Pancreas (tissue), 10 donors: ENCODE results near the gene LTBP2. TPM values are rescaled to one million over a fixed set of nuclear protein-coding genes. Genes with fewer than 3 reads are reported as not detected.

ENCODE experiments used
- ATAC-seq, 4 donors: fragments of 200-7000 bp; cut with Tn5 transposase; one replicate each; pipeline versions ENCODE4 v1.8.0 to v1.9.1; 2020; ENCODE audit warnings: mild to moderate bottlenecking in 4 of 4, moderate library complexity in 4 of 4
- DNase-seq, 6 donors: peaks; one replicate each; pipeline ENCODE4 v3.0.0-alpha.2; 2020
- FAIRE-seq: peaks from 2 replicates; lab custom pipeline; 2012; peaks lifted over from hg19 to GRCh38; lab: Jason Lieb, UNC
- H3K27ac ChIP-seq, 4 donors: fragments of 200-600 bp; sonication (generic); 1 replicate in 3 of 4; 2 replicates in 1 of 4; pipeline versions ENCODE4 v1.5.0 to v1.8.0; 2020
- H3K27me3 ChIP-seq, 4 donors: fragments of 200-600 bp; one replicate each; pipeline ENCODE4 v1.8.0; 2021
- H3K36me3 ChIP-seq, 3 donors: fragments of 200-600 bp; sonication (generic) in 1 of 3; one replicate each; pipeline versions ENCODE4 v1.5.0 to v1.8.0; 2020 to 2021
- H3K4me1 ChIP-seq, 3 donors: fragments of 200-600 bp; one replicate each; pipeline ENCODE4 v1.8.0; 2021
- H3K4me3 ChIP-seq, 4 donors: fragments of 200-600 bp; sonication (generic) in 2 of 4; one replicate each; pipeline versions ENCODE4 v1.5.0 to v1.8.0; 2020 to 2021
- H3K9me3 ChIP-seq, 4 donors: fragments of 200-600 bp; one replicate each; pipeline ENCODE4 v1.8.0; 2021
- WGBS, 2 donors: extraction: QIAGEN DNeasy Blood & Tissue Kit; methylation state at CpG; one replicate each; pipeline ENCODE4 v1.1.7; 2013; 5-methylcytosine and 5-hydroxymethylcytosine counted together
- intact Hi-C, 3 donors: fragments of 100-400 bp; cut with DNase I; formaldehyde crosslinking; loops; one replicate each; pipeline versions ENCODE4 v1.11.1 to v1.14.2; 2022
- polyA plus RNA-seq, 2 donors: library from polyadenylated mRNA; stranded (reverse); fragments of 200-250 nt; gene quantifications; one replicate each; pipeline ENCODE4 v1.2.3, GENCODE V29; 2013
- total RNA-seq, 6 donors: library from RNA; stranded (reverse); fragmentation: NEBNext Ultra II Directional in 4 of 6; extraction: Animal tissue kit (Norgen Biotek cat#: 25700) in 4 of 6; gene quantifications; one replicate each; pipeline versions ENCODE4 v1.2.1 to v1.2.4, GENCODE V29; 2021 to 2023
- TF ChIP-seq, protein P1 (sequence below), 4 donors: fragments of 200-600 bp; sonication (generic) in 3 of 4; IDR thresholded peaks; one replicate each; pipeline versions ENCODE4 v1.5.0 to v1.8.0; 2021; ENCODE audit warnings: antibody characterized with exemption in 4 of 4
- donor health status: healthy with polysubstance abuse.
- donor health status: DM: no; HTN: no; CAD: no; lungs with moderate emphysema.
- donor health status: DM: no; HTN: no; CAD: no.
- donor health status: control.
- donor health status: control.
- donor health status: Bipolar disorder and iron deficiency.
- donor health status: DM: yes; HTN: yes; CAD: no.
- donor health status: DM: no; HTN: no; CAD: no.
- donor health status: DM: no; HTN: no; CAD: no.
- donor health status: DM: yes; HTN: yes; CAD: no.

LTBP2 gene
- total and polyA plus RNA-seq, 8 donors: 1.8 to 18.1 (median 4.7) TPM

DNA sequence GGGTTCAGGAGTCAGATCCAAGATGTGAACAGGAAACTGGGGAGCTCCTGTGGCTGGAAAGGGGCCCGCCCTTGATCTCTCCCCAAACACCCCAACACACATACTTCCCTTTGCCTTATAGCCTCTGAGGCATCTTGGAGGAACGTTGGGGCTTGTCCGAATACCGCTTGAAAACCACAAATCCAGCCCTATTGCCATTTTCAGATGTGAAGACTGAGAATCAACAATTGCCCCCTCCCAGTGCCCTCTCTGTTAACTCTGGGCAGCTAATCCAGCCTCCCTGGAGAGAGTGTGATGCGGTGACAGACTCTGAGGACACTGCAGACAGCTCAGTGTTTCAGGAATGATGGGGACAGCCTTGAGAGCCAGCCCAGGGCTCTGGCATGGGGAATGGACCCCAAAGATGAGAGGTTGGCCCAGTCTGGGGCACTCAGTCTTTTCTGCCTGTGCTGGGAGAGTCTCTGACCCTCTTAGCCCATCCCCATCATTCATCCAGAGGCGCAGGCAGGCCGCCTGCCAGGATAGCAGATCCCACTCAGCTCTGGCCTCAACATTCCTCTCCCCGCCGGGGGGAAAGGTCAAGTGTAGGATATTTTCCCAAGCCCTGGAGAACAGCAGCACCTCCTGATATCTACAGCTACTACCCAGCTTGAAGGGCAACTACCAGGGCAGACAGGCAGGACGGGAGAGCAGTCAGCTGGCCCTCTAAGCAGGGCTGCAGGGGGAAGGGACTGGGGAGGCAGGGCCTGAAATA is 24.6 kb upstream of the LTBP2 start:
- intact Hi-C loops: no loop called here
- peaks cover 0 to 4% (median 0%) of the 10 kb centered on the region in 3 donors for H3K4me1 ChIP-seq
- no peak overlapping the region for H3K4me3 ChIP-seq
- no peaks in the 10 kb centered on the region for H3K9me3 ChIP-seq
- H3K27ac ChIP-seq: no peak overlapping the region
- no peak for FAIRE-seq
- no peaks in the 10 kb centered on the region for H3K36me3 ChIP-seq
- H3K27me3 ChIP-seq: no peaks in the 10 kb centered on the region
- no peak for ATAC-seq
- 80 to 89% methylated on average over 10 of the region's 10 CpGs for WGBS, 2 donors
- TF ChIP-seq, protein P1, sequence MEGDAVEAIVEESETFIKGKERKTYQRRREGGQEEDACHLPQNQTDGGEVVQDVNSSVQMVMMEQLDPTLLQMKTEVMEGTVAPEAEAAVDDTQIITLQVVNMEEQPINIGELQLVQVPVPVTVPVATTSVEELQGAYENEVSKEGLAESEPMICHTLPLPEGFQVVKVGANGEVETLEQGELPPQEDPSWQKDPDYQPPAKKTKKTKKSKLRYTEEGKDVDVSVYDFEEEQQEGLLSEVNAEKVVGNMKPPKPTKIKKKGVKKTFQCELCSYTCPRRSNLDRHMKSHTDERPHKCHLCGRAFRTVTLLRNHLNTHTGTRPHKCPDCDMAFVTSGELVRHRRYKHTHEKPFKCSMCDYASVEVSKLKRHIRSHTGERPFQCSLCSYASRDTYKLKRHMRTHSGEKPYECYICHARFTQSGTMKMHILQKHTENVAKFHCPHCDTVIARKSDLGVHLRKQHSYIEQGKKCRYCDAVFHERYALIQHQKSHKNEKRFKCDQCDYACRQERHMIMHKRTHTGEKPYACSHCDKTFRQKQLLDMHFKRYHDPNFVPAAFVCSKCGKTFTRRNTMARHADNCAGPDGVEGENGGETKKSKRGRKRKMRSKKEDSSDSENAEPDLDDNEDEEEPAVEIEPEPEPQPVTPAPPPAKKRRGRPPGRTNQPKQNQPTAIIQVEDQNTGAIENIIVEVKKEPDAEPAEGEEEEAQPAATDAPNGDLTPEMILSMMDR (IDR thresholded peaks at IDR 0.05): no peak
- no peak for DNase-seq

DNA sequence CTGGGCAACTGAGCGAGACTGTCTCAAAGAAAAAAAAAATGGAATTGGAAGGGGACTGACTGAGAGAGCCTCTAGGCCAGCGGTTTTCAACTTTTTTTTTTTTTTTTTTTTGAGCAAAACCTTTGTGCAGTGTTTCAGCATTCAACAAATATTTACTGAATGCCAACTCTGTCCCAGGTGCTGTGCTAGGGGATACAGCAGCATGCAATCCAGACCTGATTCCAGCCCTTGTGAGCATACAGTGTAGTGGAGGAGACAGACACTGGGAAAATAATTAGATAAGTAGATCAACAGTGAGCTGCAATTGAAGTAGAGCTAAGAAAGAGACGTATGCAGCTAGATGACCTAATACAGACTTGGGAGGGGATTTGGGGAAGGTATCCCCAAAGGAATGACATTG is 23.8 kb upstream of the LTBP2 start:
- no peak overlapping the region for H3K27ac ChIP-seq
- DNase-seq (no peak), ATAC-seq (no peak), FAIRE-seq (no peak)
- intact Hi-C loops: no loop called here
- H3K4me1 ChIP-seq: peaks cover 0 to 4% (median 0%) of the 10 kb centered on the region in 3 donors
- WGBS, 2 donors: 79 to 81% methylated on average over 3 of the region's 3 CpGs
- TF ChIP-seq, protein P1 (IDR thresholded peaks at IDR 0.05): no peak
- no peaks in the 10 kb centered on the region for H3K36me3 ChIP-seq
- no peaks in the 10 kb centered on the region for H3K27me3 ChIP-seq
- no peaks in the 10 kb centered on the region for H3K9me3 ChIP-seq
- H3K4me3 ChIP-seq: no peak overlapping the region

DNA sequence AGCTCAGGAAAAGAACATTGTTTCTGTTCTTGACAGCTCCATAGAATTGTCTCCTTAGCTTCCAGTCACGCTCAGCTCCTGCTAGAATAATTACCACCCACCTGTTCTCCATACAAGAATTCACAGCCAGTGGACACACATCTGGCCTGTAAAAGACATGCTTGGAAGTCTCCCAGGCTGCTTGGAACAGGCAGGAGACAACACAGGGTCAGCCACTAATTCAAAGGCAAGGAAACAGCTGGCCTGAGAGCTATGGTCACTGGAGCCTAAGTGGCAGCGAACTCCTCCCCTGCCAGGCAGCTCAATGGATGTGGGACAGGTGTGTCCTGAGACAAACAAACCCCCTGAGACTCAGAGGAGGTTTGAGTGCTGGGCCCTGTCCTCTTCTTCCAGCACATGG is 22.9 kb upstream of the LTBP2 start:
- WGBS, 2 donors: 75 to 80% methylated on average over 2 of the region's 2 CpGs
- TF ChIP-seq, protein P1 (IDR thresholded peaks at IDR 0.05): no peak
- H3K4me1 ChIP-seq: peaks cover 0 to 4% (median 0%) of the 10 kb centered on the region in 3 donors
- ATAC-seq (no peak), DNase-seq (no peak), FAIRE-seq (no peak)
- no peak overlapping the region for H3K4me3 ChIP-seq
- no peaks in the 10 kb centered on the region for H3K9me3 ChIP-seq
- H3K36me3 ChIP-seq: no peaks in the 10 kb centered on the region
- no peak overlapping the region for H3K27ac ChIP-seq
- H3K27me3 ChIP-seq: no peaks in the 10 kb centered on the region
- intact Hi-C loops: no loop called here

DNA sequence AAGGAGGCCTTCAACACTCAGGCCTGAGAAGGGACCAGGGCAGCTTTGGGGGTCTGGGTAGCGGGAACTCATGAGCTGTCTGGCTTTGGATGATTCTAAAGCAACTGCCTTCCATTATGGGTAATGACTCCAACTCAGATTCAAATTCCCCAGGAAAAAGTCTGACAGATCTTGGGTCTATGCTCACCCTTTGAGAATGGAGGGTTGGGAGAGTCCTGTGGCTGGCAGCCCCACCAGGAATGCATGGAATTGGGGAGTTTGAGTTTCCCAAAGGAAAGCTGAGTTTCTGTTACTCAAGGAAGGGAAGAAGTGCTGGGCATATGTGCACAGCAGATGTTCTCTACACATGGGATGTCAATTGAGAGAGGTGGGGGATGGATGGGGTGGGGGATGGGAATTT is 22.4 kb upstream of the LTBP2 start:
- Histone ChIP-seq H3K27ac (no peak overlapping the region), H3K4me3 (no peak overlapping the region), H3K4me1 (peaks cover 0 to 4% (median 0%) of the 10 kb centered on the region in 3 donors), H3K9me3 (no peaks in the 10 kb centered on the region), H3K27me3 (no peaks in the 10 kb centered on the region), H3K36me3 (no peaks in the 10 kb centered on the region)
- FAIRE-seq (no peak), DNase-seq (no peak), ATAC-seq (no peak)
- intact Hi-C loops: no loop called here
- TF ChIP-seq, protein P1 (IDR thresholded peaks at IDR 0.05): no peak
- 100% methylated on average over 1 of the region's 1 CpG for WGBS, 2 donors
